ENCODE data around the gene CACNA2D3.

GRCh38 chr3:54519493-54519892 lies 397.1 kb downstream of the CACNA2D3 start:
- TF ChIP-seq, protein P1, sequence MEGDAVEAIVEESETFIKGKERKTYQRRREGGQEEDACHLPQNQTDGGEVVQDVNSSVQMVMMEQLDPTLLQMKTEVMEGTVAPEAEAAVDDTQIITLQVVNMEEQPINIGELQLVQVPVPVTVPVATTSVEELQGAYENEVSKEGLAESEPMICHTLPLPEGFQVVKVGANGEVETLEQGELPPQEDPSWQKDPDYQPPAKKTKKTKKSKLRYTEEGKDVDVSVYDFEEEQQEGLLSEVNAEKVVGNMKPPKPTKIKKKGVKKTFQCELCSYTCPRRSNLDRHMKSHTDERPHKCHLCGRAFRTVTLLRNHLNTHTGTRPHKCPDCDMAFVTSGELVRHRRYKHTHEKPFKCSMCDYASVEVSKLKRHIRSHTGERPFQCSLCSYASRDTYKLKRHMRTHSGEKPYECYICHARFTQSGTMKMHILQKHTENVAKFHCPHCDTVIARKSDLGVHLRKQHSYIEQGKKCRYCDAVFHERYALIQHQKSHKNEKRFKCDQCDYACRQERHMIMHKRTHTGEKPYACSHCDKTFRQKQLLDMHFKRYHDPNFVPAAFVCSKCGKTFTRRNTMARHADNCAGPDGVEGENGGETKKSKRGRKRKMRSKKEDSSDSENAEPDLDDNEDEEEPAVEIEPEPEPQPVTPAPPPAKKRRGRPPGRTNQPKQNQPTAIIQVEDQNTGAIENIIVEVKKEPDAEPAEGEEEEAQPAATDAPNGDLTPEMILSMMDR (IDR thresholded peaks at IDR 0.05) = no peak
- no peak for TF ChIP-seq EZH2 (IDR thresholded peaks at IDR 0.05)
